Fibroblast of lung (primary cell): ENCODE measurements around the gene MAGEA4.

Source experiments
- CTCF ChIP-seq, 2 donors: IDR thresholded peaks in 1 of 2; conservative IDR thresholded peaks in 1 of 2; 1 replicate in 1 of 2; 2 replicates in 1 of 2; pipeline ENCODE4 v1.5.1; 2011 to 2012; ENCODE audit warnings: low read length in 2 of 2, control low read depth in 1 of 2, inconsistent platforms in 1 of 2, low read depth in 1 of 2, mild to moderate bottlenecking in 1 of 2
- EZH2 ChIP-seq: IDR thresholded peaks from 2 replicates; pipeline ENCODE4 v1.5.1; 2012; ENCODE audit warnings: low read length, control low read depth, mild to moderate bottlenecking; ENCODE audit errors: missing control alignments

GRCh38 chrX:151879856-151880255 is 32.8 kb upstream of the MAGEA4 start:
- TF ChIP-seq CTCF (conservative IDR thresholded peaks at IDR 0.05 in 1 of 2, IDR thresholded peaks at IDR 0.05 in 1 of 2; ENCODE audit: low read depth in 1 of 2, low read length in 2 of 2) (no peak), EZH2 (no peak)
